Sigmoid colon (tissue), 4 donors: ENCODE measurements around the gene NRG3.

Experiments
- CTCF ChIP-seq, 4 experiments: fragments of 450-650 bp in 3 of 4; fragments of 200-600 bp in 1 of 4; IDR thresholded peaks; one replicate each; pipeline ENCODE4 v1.5.1; 2016 to 2019; ENCODE audit warnings: antibody characterized with exemption in 4 of 4, mild to moderate bottlenecking in 3 of 4, moderate library complexity in 2 of 4
- POLR2A ChIP-seq, 2 donors: fragments of 450-650 bp; IDR thresholded peaks; one replicate each; pipeline ENCODE4 v1.6.1; 2016; ENCODE audit warnings: antibody characterized with exemption in 2 of 2, mild to moderate bottlenecking in 2 of 2, moderate library complexity in 2 of 2
- POLR2AphosphoS5 ChIP-seq, 4 donors: sonication (generic); formaldehyde crosslinking; IDR thresholded peaks; one replicate each; pipeline ENCODE4 v1.6.1; 2017; ENCODE audit warnings: antibody characterized with exemption in 4 of 4

DNA sequence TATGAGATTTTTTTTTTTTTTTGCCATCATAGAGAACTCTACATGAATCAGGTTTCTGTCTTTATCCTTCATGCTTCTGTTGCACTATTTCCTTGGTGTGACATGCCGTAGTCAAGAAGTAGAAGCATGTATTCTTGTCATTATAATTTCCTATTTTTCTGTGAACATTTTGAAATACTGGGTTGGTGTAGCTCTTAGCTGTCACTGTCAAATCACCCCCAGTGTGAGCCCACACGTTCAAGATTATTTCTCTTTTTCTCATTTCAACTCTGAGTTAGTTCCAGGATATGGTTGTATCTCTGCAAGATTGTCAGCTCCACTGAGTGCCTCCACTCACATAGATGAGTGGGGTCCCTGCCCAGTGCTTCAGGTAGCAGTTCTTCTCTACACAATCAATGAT lies 209.5 kb downstream of the NRG3 start:
- TF ChIP-seq CTCF (IDR thresholded peaks at IDR 0.05), result no peak
- no peak for TF ChIP-seq POLR2A (IDR thresholded peaks at IDR 0.05)
- TF ChIP-seq POLR2AphosphoS5 (IDR thresholded peaks at IDR 0.05), result no peak
